Central memory CD8-positive, alpha-beta T cell (primary cell): ENCODE measurements around the gene NTMT1.
"Not testable (repeated sequence)": the region's sequence is repeated elsewhere in the genome, so short reads cannot be mapped to it uniquely, and the experiment has no call there.

ENCODE experiments used
- ATAC-seq: fragments of 150-1000 bp; cut with Tn5 transposase; replicated peaks from 2 replicates; pipeline ENCODE4 v1.10.0; 2022; ENCODE audit warnings: mild to moderate bottlenecking, moderate FRiP score, moderate number of reproducible peaks; ENCODE audit not compliant: poor library complexity, severe bottlenecking; ENCODE audit errors: extremely low read depth
- DNase-seq, 2 donors: peaks; one replicate each; pipeline ENCODE4 v3.0.0; 2021; ENCODE audit warnings: low spot score in 2 of 2
- H3K27ac Mint-ChIP-seq: one replicate; pipeline ENCODE4 v1.8.0; 2022; ENCODE audit warnings: low read depth, mild to moderate bottlenecking, moderate library complexity, mixed read lengths
- H3K27me3 Mint-ChIP-seq: one replicate; pipeline ENCODE4 v1.8.0; 2022; ENCODE audit warnings: mixed read lengths
- H3K36me3 Mint-ChIP-seq: one replicate; pipeline ENCODE4 v1.8.0; 2022; ENCODE audit warnings: mild to moderate bottlenecking, moderate library complexity, mixed read lengths; ENCODE audit not compliant: insufficient read depth
- H3K4me1 Mint-ChIP-seq: one replicate; pipeline ENCODE4 v1.8.0; 2022; ENCODE audit warnings: mixed read lengths
- H3K4me3 Mint-ChIP-seq: one replicate; pipeline ENCODE4 v1.8.0; 2022; ENCODE audit warnings: mild to moderate bottlenecking, moderate library complexity, mixed read lengths
- H3K9me3 Mint-ChIP-seq: one replicate; pipeline ENCODE4 v1.8.0; 2022; ENCODE audit warnings: mixed read lengths

NTMT1 gene

DNA sequence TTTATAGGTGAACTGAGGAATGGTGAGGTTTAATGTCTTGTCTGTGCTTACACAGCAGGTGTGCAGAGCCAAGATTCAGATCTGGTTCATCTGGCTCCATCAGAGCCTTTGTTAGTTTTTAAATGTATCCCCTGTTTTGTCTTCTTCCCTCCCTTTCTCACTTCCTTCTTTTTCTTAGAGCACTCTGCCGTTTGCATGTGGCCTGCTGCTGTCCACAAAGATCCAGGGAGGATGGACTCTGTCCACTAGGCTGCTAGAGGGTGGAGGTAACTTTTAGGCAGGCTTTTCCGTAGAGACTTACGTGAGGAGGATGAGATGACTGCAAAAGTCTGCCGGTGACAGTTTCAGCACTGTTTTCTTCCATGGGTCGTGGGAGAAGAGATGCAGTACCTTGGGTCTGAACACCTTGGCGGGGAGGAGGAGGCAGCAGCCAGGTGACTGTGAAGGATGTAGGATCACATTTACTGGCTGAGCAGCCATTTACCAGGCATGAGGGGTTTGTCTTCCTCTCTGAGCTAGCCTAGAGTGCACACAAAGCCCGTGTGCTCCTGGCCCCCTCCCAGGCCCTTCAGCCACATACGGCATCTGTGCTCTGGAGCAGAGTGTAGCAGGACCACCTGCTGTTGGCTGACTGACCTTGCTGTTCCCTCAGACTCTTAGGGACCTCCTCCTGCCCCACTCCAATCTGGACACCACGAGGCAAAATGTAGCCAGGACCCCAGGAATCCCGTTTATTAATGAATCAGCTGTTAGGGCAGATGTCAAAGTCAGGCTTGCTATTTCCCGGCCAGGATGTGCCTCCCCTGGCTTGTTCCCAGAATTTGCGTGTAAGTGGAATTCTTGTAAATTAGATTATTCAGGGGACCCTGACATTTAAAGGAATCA is 1.8 kb downstream of the NTMT1 start:
- Mint-ChIP-seq H3K9me3 (no peaks in the 10 kb centered on the region), H3K27ac (peak overlapping the region; percentile 95), H3K27me3 (no peaks in the 10 kb centered on the region), H3K4me1 (peaks cover 54% of the 10 kb centered on the region), H3K4me3 (peak overlapping the region; percentile 89), H3K36me3 (peaks cover 34% of the 10 kb centered on the region)
- ATAC-seq (no peak), DNase-seq (no peak)

DNA sequence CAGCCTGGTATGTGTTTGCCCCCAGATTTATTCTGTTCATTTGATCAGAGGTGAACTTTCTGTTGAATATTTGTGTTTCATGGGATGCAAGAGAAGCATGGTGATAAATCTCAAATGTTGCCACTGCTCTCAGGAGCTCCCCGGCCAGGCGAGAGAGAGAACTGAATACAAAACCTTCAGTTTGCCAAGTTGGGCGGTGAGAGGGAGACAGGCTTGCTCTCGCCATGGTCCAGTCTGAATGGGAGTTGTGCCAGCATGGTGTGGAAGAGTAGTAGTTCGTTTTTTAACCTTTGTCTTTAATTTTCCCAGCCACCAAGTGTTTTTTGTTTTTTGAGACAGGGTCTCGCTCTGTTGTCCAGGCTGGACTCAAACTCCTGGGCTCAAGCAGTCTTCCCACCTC is 2.7 kb downstream of the NTMT1 start:
- H3K27me3 Mint-ChIP-seq = no peaks in the 10 kb centered on the region
- ATAC-seq (no peak), DNase-seq (no peak)
- peaks cover 32% of the 10 kb centered on the region for H3K36me3 Mint-ChIP-seq
- no peaks in the 10 kb centered on the region for H3K9me3 Mint-ChIP-seq
- H3K4me3 Mint-ChIP-seq = no peak overlapping the region
- H3K27ac Mint-ChIP-seq = peak overlapping the region; percentile 53
- H3K4me1 Mint-ChIP-seq = peaks cover 54% of the 10 kb centered on the region

DNA sequence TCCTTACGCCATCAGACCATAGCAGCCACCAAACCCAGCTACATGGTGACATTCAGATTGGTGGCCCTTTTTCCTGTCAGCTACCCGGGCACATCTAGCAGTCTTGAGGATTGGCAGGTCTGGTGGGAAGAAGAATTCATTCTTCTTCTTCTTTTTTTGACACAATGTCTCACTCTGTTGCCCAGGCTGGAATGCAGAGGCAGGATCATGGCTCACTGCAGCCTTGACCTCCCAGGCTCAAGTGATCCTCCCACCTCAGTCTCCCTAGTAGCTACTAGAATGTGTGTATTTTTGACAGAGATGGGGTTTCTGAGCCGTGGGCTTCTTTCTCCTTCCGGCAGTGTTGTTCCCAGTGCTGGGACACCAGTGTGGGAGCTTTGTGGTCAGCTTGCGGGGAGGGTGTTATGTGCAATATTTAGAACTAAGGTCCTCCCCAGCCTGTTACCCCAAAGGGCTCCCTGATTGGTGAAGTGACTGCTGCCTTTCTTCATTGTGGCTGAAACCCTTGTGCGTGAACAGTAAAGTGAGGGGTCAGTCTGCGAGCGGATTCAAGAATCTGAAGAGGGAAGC is 3.4 kb downstream of the NTMT1 start:
- no peaks in the 10 kb centered on the region for H3K27me3 Mint-ChIP-seq
- H3K9me3 Mint-ChIP-seq = no peaks in the 10 kb centered on the region
- peaks cover 32% of the 10 kb centered on the region for H3K36me3 Mint-ChIP-seq
- no peak overlapping the region for H3K27ac Mint-ChIP-seq
- H3K4me1 Mint-ChIP-seq = peaks cover 51% of the 10 kb centered on the region
- ATAC-seq = no peak
- H3K4me3 Mint-ChIP-seq = no peak overlapping the region
- no peak for DNase-seq

DNA sequence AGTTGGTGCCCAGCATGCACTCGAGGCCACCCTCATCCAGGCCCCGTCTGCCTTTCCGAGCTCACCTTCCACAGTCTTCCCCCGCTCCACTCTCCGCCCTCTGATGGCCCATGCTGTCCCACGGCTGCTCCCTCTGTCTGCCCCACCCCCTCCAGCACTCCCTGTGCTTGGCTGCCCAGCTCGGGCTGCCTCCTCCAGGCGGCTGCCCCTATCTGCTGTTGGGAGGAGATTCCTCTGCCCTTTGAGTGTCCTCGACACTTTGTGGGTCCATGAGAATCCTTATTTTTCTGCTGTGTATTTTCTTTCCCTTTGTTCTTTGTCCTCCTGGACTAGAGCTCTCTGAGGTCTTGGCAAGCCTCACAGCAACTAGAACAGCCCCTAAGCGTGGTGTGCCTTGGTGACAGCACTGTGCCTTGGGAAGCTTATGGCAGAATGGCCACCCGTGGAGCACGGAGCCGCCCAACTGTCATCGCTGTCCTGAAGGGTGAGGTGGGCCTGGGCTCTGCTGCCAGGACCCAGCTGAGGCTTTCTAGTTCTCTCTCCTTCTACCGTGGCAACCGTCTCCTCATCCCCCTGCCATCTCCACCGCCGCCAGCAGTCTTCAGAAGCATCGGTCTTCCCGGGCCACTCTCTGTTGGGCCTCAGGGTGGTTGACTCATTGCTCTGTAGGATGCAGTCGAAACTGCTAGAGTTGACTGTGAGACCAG is 5.2 kb downstream of the NTMT1 start:
- Mint-ChIP-seq H3K36me3 (peaks cover 36% of the 10 kb centered on the region), H3K27ac (peak overlapping the region; percentile 89), H3K9me3 (no peaks in the 10 kb centered on the region), H3K4me3 (no peak overlapping the region), H3K4me1 (peaks cover 45% of the 10 kb centered on the region), H3K27me3 (no peaks in the 10 kb centered on the region)
- ATAC-seq (no peak), DNase-seq (no peak)

DNA sequence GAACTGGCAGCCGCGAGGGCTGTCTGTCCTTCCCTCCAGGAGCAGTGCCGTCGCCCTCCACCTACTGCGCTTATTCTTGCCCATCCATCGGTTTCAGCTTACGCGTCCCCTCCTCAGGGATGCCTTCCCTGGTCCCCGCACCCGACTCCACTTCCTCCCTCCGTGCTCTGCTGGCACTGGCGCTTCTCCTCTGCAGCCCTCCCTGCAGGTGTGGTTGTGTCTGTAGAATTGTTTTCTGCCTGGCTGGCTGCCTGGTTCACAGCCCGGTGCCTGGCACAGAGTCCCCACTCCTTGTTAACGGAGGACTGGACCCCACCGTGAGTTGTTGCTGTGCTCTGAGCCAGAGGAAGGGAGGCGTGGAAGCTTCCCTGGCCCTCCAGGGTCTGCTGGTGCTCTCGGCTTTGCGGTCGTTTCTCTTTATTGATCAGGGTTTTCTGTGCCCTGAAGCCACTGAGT is 5.7 kb downstream of the NTMT1 start:
- ATAC-seq = no peak
- DNase-seq = no peak
- Mint-ChIP-seq H3K4me1 (peaks cover 44% of the 10 kb centered on the region), H3K27me3 (no peaks in the 10 kb centered on the region), H3K27ac (peak overlapping the region; percentile 89), H3K9me3 (no peaks in the 10 kb centered on the region), H3K4me3 (no peak overlapping the region), H3K36me3 (peaks cover 35% of the 10 kb centered on the region)

DNA sequence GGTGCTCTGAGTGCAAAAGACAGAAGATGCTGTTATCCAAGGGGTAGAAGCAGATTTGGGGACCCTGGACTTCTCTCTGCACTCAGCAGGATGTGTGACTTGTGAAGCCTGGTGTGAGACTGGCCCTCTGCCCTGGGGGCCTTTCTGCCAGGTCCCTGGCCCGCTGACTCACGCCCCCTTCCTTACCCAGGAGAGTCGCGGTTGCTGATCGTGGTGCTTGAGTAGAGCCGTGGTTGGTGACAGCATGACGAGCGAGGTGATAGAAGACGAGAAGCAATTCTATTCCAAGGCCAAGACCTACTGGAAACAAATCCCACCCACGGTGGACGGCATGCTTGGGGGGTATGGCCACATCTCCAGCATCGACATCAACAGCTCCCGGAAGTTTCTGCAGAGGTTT is 6.5 kb downstream of the NTMT1 start:
- Mint-ChIP-seq H3K27ac (no peak overlapping the region), H3K4me1 (peaks cover 36% of the 10 kb centered on the region), H3K4me3 (no peak overlapping the region), H3K9me3 (no peaks in the 10 kb centered on the region), H3K27me3 (no peaks in the 10 kb centered on the region), H3K36me3 (peaks cover 33% of the 10 kb centered on the region)
- ATAC-seq = no peak
- DNase-seq = no peak

DNA sequence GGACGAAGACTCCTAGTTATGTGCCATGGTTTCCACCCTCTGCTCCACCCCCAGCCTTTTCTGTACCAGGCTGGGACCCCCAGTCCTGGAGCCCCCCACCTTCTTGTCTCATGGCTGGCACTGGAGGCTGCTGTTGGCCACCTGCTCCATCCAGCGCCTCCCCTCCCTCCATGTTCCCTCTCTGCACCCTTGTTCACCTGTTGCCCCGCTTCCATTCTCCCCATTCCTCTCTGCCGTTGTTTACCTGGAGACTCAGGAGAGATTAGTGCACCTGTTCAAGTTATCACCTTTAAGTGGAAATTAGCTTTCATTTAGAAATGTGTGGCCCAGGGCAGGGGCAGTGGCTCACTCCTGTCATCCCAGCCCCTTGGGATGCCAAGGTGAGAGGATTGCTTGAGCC is 7.2 kb downstream of the NTMT1 start:
- Mint-ChIP-seq H3K36me3 (peaks cover 31% of the 10 kb centered on the region), H3K27me3 (no peaks in the 10 kb centered on the region), H3K4me3 (no peak overlapping the region), H3K27ac (no peak overlapping the region), H3K9me3 (no peaks in the 10 kb centered on the region), H3K4me1 (peaks cover 37% of the 10 kb centered on the region)
- DNase-seq (no peak), ATAC-seq (no peak)

DNA sequence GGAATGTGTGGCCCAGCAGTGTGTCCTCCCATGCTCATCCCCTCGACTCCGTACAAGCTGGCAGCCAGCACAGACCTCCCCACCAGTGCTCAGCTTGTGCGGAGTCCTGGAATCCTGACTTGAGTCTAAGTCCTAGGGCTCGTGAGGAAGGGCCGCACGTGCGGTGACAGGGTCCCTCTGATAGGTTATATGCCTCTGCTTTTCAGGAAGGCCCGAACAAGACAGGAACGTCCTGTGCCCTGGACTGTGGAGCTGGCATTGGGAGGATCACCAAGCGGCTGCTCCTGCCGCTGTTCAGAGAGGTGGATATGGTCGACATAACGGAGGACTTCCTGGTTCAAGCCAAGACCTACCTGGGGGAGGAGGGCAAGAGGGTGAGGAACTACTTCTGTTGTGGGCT is 7.9 kb downstream of the NTMT1 start:
- DNase-seq (no peak), ATAC-seq (no peak)
- Mint-ChIP-seq H3K4me3 (no peak overlapping the region), H3K27ac (no peak overlapping the region), H3K36me3 (peaks cover 33% of the 10 kb centered on the region), H3K27me3 (no peaks in the 10 kb centered on the region), H3K4me1 (peaks cover 35% of the 10 kb centered on the region), H3K9me3 (no peaks in the 10 kb centered on the region)

DNA sequence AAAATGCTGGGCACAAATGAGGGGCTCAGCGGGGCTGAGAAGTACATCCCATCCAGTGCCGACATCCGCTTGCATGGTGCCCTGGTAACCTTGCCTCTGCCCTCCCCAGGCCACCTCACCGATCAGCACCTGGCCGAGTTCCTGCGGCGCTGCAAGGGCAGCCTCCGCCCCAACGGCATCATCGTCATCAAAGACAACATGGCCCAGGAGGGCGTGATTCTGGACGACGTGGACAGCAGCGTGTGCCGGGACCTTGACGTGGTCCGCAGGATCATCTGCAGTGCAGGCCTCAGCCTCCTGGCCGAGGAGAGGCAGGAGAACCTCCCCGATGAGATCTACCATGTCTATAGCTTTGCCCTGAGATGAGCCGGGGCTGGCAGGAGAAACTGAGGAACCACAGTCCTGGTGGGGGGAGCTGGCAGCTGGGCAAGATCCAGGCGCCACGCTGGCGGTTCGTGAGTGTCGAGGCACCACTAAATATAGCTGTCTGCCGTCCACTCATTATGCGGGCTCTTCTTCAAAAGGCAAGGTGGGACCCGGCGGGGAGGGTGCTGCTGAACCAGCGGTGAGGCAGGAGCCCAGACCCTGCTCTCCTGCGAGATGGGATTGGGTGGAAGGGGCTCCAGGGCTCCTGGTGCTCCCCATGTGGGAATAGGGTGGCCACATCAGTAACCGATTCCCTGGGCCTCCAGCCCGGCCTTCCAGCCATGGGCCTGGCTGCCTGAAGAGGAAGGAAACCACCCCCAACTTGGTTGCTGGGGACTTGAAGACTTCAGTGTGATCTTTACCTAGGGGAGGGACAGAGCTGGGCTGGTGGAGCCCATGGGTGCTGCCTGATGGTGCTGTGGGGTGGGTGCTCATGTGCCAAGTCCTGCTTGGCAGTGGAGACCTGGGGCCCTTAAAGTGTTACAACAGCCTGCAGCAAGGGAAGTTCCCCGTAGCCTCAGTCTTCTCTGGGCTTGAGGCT is 9.4 kb downstream of the NTMT1 start:
- H3K27ac Mint-ChIP-seq = no peak overlapping the region
- H3K36me3 Mint-ChIP-seq = peaks cover 33% of the 10 kb centered on the region
- H3K4me3 Mint-ChIP-seq = no peak overlapping the region
- H3K27me3 Mint-ChIP-seq = no peaks in the 10 kb centered on the region
- peaks cover 26% of the 10 kb centered on the region for H3K4me1 Mint-ChIP-seq
- no peaks in the 10 kb centered on the region for H3K9me3 Mint-ChIP-seq
- ATAC-seq (no peak), DNase-seq (no peak)

DNA sequence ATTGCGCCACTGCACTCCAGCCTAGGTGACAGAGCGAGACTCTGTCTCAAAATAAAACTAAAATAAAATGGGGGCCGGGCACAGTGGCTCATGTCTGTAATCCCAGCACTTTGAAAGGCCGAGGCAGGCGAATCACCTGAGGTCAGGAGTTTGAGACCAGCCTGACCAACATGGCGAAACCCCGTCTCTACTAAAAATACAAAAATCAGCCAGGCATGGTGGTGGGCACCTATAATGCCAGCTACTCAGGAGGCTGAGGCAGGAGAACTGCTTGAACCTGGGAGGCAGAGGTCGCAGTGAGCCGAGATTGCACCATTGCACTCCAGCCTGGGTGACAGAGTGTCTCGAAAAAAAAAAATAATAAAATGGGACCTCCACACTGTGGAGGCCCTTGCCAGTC is 10.4 kb downstream of the NTMT1 start:
- not testable (repeated sequence) for ATAC-seq, H3K27me3 Mint-ChIP-seq, H3K9me3 Mint-ChIP-seq, H3K4me3 Mint-ChIP-seq, H3K27ac Mint-ChIP-seq, DNase-seq
- Mint-ChIP-seq H3K4me1 (peaks cover 22% of the 10 kb centered on the region), H3K36me3 (peaks cover 30% of the 10 kb centered on the region)

DNA sequence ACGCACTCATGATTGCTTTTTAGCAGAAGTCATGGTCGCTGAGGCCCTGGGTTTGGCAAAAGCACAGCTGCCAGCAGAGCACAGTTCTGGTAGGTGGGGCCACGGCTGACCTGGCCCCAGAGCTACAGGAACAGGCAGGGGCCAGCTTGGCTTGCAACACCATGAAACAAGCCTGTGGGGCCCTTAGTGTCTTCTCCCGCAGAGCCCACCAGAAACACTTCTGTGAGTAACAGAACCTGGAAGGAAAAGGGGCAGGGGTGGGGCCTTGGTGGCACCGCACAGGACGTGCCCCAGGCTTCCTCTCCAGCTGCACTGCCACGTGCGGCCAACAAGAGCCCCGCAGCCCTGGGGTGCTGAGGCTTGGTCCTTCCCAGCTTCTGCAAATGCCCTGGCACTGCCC is 11.1 kb downstream of the NTMT1 start:
- Mint-ChIP-seq H3K4me3 (no peak overlapping the region), H3K9me3 (no peaks in the 10 kb centered on the region), H3K36me3 (peaks cover 27% of the 10 kb centered on the region), H3K27me3 (no peaks in the 10 kb centered on the region), H3K4me1 (peaks cover 18% of the 10 kb centered on the region), H3K27ac (no peak overlapping the region)
- DNase-seq (no peak), ATAC-seq (no peak)
